Measurements from ENCODE around the gene EFNB3. TPM values are rescaled to one million over a fixed set of nuclear protein-coding genes. Genes with fewer than 3 reads are reported as not detected.

The EFNB3 gene
- total and polyA plus RNA-seq, 8 donors, result 0.37 to 5.4 (median 0.98) TPM

GRCh38 chr17:7742729-7743128, 37.7 kb downstream of the EFNB3 start:
- intact Hi-C loops (cut with DNase I), result loop anchor here in 2 of 3 donors (5.0 to 10.0 kb wide), 4 partner anchors 110 to 245 kb away; partner anchors contain the start of genes CYB5D1 (in 1 of the 2), NAA38 (in 1 of the 2) and TMEM88 (in 1 of the 2)
- Histone ChIP-seq H3K27me3 (no peaks in the 10 kb centered on the region), H3K9me3 (no peaks in the 10 kb centered on the region), H3K4me1 (no peaks in the 10 kb centered on the region), H3K4me3 (no peak overlapping the region), H3K36me3 (no peaks in the 10 kb centered on the region), H3K27ac (no peak overlapping the region)
- DNase-seq (peak in 1 of 6 donors; percentile 18), ATAC-seq (no peak), FAIRE-seq (no peak)
- WGBS, 2 donors, result 57 to 63% methylated on average over 10 of the region's 10 CpGs
- no peak for TF ChIP-seq CTCF (IDR thresholded peaks at IDR 0.05)

GRCh38 chr17:7744416-7744815, 39.4 kb downstream of the EFNB3 start:
- TF ChIP-seq CTCF (IDR thresholded peaks at IDR 0.05), result no peak
- no peak for ATAC-seq
- no peaks in the 10 kb centered on the region for H3K27me3 ChIP-seq
- FAIRE-seq, result no peak
- no peak overlapping the region for H3K27ac ChIP-seq
- H3K9me3 ChIP-seq, result no peaks in the 10 kb centered on the region
- H3K4me3 ChIP-seq, result no peak overlapping the region
- no peak for DNase-seq
- no peaks in the 10 kb centered on the region for H3K36me3 ChIP-seq
- WGBS, 2 donors, result 58 to 66% methylated on average over 8 of the region's 8 CpGs
- intact Hi-C loops (cut with DNase I), result loop anchor here in 2 of 3 donors (5.0 to 10.0 kb wide), 4 partner anchors 108 to 243 kb away; partner anchors contain the start of genes CYB5D1 (in 1 of the 2), NAA38 (in 1 of the 2) and TMEM88 (in 1 of the 2)
- H3K4me1 ChIP-seq, result no peaks in the 10 kb centered on the region

GRCh38 chr17:7745748-7746470, 40.9 kb downstream of the EFNB3 start:
- no peaks in the 10 kb centered on the region for H3K27me3 ChIP-seq
- WGBS, 2 donors, result 81 to 86% methylated on average over 7 of the region's 7 CpGs
- H3K4me1 ChIP-seq, result no peaks in the 10 kb centered on the region
- intact Hi-C loops (cut with DNase I), result loop anchor here in 1 of 3 donors (10.0 kb wide), 2 partner anchors 109 to 239 kb away; partner anchors contain the start of genes CYB5D1, NAA38 and TMEM88
- no peak overlapping the region for H3K27ac ChIP-seq
- H3K9me3 ChIP-seq, result no peaks in the 10 kb centered on the region
- no peaks in the 10 kb centered on the region for H3K36me3 ChIP-seq
- FAIRE-seq (no peak), ATAC-seq (no peak), DNase-seq (peak in 1 of 6 donors; percentile 15)
- no peak for TF ChIP-seq CTCF (IDR thresholded peaks at IDR 0.05)
- no peak overlapping the region for H3K4me3 ChIP-seq

GRCh38 chr17:7747635-7748071, 42.7 kb downstream of the EFNB3 start:
- FAIRE-seq (no peak), ATAC-seq (no peak), DNase-seq (no peak)
- 39 to 45% methylated on average over 4 of the region's 4 CpGs for WGBS, 2 donors
- no peaks in the 10 kb centered on the region for H3K4me1 ChIP-seq
- no peaks in the 10 kb centered on the region for H3K36me3 ChIP-seq
- intact Hi-C loops (cut with DNase I), result loop anchor here in 1 of 3 donors (10.0 kb wide), 2 partner anchors 107 to 237 kb away; partner anchors contain the start of genes CYB5D1, NAA38 and TMEM88
- no peaks in the 10 kb centered on the region for H3K27me3 ChIP-seq
- TF ChIP-seq CTCF (IDR thresholded peaks at IDR 0.05), result no peak
- no peaks in the 10 kb centered on the region for H3K9me3 ChIP-seq
- no peak overlapping the region for H3K4me3 ChIP-seq
- no peak overlapping the region for H3K27ac ChIP-seq
